Measurements from ENCODE around the gene MMS19.

MMS19 gene

DNA sequence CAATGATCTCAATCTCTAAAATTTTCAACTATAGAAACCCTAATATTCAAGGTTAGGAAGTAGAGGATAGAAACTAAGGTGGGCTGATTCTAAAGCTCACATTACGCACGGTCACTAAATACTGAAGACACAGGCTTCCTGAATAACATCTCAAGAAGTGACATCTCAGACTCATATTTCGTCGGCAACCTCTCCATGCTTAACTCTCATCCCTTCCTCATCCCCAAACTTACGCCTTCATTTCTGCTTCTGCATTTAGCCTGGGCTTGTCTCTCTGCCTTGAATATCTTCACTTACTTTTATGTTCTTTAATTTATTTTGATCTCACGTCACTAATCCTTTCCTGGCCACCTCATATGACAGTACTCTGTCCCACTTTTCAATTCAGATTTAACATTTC, 63.0 kb downstream of the MMS19 start:
- TF ChIP-seq, protein P1, sequence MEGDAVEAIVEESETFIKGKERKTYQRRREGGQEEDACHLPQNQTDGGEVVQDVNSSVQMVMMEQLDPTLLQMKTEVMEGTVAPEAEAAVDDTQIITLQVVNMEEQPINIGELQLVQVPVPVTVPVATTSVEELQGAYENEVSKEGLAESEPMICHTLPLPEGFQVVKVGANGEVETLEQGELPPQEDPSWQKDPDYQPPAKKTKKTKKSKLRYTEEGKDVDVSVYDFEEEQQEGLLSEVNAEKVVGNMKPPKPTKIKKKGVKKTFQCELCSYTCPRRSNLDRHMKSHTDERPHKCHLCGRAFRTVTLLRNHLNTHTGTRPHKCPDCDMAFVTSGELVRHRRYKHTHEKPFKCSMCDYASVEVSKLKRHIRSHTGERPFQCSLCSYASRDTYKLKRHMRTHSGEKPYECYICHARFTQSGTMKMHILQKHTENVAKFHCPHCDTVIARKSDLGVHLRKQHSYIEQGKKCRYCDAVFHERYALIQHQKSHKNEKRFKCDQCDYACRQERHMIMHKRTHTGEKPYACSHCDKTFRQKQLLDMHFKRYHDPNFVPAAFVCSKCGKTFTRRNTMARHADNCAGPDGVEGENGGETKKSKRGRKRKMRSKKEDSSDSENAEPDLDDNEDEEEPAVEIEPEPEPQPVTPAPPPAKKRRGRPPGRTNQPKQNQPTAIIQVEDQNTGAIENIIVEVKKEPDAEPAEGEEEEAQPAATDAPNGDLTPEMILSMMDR (IDR thresholded peaks at IDR 0.05; ENCODE audit: low read depth, low read length): no peak
- no peak overlapping the region for H3K4me3 ChIP-seq (ENCODE audit: low read depth, low read length)

DNA sequence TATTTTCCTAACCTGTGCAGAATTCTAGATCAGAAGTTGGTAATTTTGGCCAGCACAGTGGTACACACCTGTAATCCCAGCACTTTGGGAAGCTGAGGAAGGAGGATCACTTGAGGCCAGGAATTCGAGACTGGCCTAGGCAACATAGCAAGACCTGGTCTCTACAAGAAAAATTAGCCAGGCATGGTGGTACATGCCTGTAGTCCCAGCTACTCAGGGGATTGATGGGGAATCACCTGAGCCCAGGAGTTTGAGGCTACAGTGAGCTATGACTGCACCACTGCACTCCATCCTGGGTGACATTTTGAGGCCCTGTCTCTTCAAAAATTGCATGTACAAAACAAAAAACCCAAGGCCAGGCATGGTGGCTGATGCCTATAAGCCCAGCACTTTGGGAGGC, 63.7 kb downstream of the MMS19 start:
- TF ChIP-seq, protein P1 (IDR thresholded peaks at IDR 0.05; ENCODE audit: low read depth, low read length): no peak
- no peak overlapping the region for H3K4me3 ChIP-seq (ENCODE audit: low read depth, low read length)

DNA sequence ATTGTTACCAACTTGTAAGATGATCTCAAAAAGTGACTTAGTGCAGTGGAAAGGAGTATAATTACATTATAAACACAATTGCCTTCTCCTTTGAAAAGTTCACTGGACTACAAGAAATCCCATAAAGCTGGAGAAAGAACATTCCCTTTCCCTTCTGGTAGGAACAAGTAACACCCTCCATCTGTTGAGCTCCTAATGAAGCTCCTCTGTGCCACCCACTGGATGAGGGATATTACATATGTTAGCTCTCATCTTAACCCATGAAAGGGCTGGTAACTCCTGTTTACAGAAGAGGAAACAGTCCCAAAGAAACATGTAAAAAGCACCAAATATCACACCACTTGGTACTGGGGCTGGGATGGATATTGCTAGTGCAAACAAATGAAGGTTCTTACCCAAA, 64.2 kb downstream of the MMS19 start:
- H3K4me3 ChIP-seq (ENCODE audit: low read depth, low read length): no peak overlapping the region
- TF ChIP-seq, protein P1 (IDR thresholded peaks at IDR 0.05; ENCODE audit: low read depth, low read length): no peak

DNA sequence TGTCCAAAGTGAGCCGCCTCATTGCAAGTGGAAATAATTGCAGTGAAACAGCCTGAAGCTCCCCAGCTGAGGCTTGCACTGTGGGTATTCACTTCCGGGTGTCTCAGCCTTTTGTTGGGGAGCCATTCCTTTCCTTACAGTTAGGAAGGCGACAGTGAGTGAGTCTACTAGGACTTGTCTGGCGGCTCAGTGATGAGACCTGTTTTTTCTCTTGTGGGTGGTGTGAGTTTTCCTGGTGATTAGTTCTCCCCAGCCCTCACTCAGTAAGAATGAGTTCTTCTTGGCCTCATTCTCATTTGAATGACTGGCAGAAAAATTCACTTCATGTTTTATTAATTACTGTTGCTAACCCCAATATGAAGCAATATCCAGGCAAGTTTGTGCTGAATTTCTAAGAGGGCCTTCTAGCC, 69.6 kb downstream of the MMS19 start:
- peak overlapping the region; percentile 91 for H3K4me3 ChIP-seq (ENCODE audit: low read depth, low read length)
- TF ChIP-seq, protein P1 (IDR thresholded peaks at IDR 0.05; ENCODE audit: low read depth, low read length): no peak

DNA sequence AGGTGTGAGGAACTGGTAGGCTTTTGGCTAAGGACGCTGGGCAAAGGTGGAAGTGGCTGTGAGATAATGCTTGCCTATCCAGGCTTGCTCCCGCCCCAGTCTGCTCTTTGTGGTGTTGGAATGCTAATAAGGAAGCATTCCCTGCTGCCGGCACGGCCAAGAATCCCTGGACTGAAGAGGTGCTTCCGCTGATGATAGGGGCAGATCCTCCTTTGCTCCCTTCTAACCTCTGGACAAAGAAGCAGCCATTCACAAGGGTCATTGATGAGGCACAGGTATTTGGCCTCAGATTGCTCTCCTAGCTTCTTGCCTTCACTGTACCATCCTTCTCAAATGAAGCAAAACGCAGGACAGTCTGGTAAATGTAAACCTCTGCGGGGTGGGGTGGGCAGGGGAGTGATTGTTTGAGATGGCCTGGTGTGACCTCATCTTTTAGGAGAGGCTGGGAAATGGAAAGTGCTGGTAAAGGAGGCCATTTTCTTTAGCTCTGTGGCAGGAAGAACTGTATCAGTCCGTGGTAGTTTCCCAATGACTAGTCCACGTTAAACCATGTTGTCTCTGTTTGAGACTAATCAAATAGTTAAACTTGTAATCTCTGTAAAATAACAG, 70.5 kb downstream of the MMS19 start:
- H3K4me3 ChIP-seq (ENCODE audit: low read depth, low read length): peak overlapping the region; percentile 91
- TF ChIP-seq, protein P1 (IDR thresholded peaks at IDR 0.05; ENCODE audit: low read depth, low read length): no peak

DNA sequence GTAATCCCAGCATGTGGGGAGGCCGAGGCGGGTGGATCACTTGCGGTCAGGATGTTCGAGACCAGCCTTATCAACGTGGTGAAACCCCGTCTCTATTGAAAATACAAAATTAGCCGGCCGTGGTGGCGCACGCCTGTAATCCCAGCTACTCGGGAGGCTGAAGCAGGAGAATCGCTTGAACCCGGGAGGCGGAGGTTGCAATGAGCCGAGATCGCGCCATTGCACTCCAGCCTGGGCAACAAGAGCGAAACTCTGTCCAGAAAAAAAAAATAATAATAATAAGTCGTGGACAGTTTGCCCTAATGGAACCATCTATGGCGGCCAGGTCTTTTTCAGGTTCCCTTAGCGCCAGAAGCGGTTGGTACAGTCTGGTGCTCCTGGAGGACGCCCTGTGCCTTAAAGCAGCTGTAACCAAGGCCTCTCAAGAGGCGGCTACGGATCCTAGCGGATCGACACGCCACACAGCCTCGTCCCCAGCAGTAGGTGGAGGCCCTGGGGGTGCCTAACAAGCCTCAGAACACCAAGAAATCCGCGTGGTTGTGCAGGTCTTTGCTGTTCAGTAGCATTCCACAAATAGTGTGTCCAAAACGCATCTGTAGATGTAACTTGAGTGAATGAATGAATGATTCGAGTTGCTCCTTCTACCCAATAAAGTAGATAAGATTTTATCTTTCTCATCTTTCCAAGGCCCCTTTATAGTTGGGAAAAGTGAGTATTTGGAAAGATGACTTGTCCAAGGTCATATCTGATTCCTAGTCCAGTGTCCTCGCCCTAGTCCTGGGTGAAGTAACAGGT, 71.2 kb downstream of the MMS19 start:
- peak overlapping the region; percentile 91 for H3K4me3 ChIP-seq (ENCODE audit: low read depth, low read length)
- TF ChIP-seq, protein P1 (IDR thresholded peaks at IDR 0.05; ENCODE audit: low read depth, low read length): no peak

Measured in WI38 (cell line).